SJCRH30 (cell line): ENCODE results near the gene CSAD. TPM values are rescaled to one million over a fixed set of nuclear protein-coding genes. Genes with fewer than 3 reads are reported as not detected.
"Not testable (repeated sequence)": the region's sequence is repeated elsewhere in the genome, so short reads cannot be mapped to it uniquely, and the experiment has no call there.

Experiments used
- DNase-seq, 2 experiments: peaks; one replicate each; pipeline ENCODE4 v3.0.0-alpha.2; 2015 to 2020
- H3K27ac ChIP-seq: fragments of 250-450 bp; sonication (Bioruptor Pico); 2 replicates; pipeline ENCODE4 v1.5.1; 2020; ENCODE audit warnings: mild to moderate bottlenecking, moderate library complexity
- H3K27me3 ChIP-seq: fragments of 250-450 bp; sonication (Bioruptor Pico); 2 replicates; pipeline ENCODE4 v1.5.1; 2020; ENCODE audit warnings: mild to moderate bottlenecking, moderate library complexity
- H3K36me3 ChIP-seq: fragments of 250-450 bp; sonication (Bioruptor Pico); 2 replicates; pipeline ENCODE4 v1.5.1; 2020; ENCODE audit warnings: mild to moderate bottlenecking, moderate library complexity
- H3K4me1 ChIP-seq: fragments of 250-450 bp; sonication (Bioruptor Pico); 2 replicates; pipeline ENCODE4 v1.5.1; 2020; ENCODE audit warnings: mild to moderate bottlenecking, moderate library complexity
- H3K4me3 ChIP-seq: fragments of 250-450 bp; sonication (Bioruptor Pico); 2 replicates; pipeline ENCODE4 v1.5.1; 2020; ENCODE audit warnings: mild to moderate bottlenecking, moderate library complexity
- H3K9me3 ChIP-seq: fragments of 250-450 bp; sonication (Bioruptor Pico); replicated peaks from 2 replicates; pipeline ENCODE4 v1.5.1; 2020; ENCODE audit warnings: mild to moderate bottlenecking, moderate library complexity
- total RNA-seq: library from RNA; depleted of rRNA; stranded (reverse); fragments of >200 nt; shearing (Covaris generic); gene quantifications from 2 replicates; pipeline ENCODE4 v1.2.3, GENCODE V29; 2014

Gene CSAD
- total RNA-seq, 1 experiment from 2014 or later: 3.3 TPM

DNA sequence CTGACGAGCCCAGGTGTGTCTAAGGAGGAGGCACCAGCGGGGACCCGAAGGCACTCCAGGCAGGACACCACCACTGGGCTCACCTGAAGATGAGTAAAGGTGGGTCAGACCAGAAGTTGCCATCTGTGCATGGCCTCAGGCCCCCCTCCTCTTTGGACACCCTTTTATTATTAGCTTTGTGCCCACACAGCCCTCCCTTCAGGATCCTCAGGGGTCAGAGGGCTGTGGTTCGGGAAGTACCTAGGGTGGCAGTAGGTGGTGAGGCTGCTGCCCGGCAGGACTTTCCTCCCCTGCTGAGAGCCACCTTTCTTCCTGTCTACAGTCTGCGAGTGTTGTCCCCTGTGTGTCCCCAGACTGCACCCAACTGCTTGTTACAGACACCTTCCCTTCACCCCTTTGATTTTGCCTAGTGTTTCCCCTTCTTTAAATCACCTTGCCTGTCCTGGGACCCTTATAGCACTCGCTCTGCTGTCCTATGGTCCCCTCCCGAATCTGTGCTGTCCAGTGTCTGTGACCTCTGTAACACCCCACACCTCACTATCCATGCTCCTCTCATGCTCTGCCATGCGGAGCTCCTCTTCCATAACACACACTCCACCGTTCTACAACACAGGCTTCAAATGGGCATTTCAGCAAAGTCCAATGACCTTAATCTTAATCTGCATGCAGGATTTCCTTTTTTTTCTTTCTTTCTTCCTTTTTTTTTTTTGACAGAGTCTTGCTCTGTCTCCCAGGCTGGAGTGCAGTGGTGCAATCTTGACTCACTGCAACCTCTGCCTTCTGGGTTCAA is 51.8 kb downstream of the CSAD start:
- no peaks in the 10 kb centered on the region for H3K27me3 ChIP-seq
- H3K9me3 ChIP-seq: no peaks in the 10 kb centered on the region
- no peak for DNase-seq
- no peaks in the 10 kb centered on the region for H3K4me1 ChIP-seq
- H3K4me3 ChIP-seq: no peak overlapping the region
- no peak overlapping the region for H3K27ac ChIP-seq
- H3K36me3 ChIP-seq: no peaks in the 10 kb centered on the region

DNA sequence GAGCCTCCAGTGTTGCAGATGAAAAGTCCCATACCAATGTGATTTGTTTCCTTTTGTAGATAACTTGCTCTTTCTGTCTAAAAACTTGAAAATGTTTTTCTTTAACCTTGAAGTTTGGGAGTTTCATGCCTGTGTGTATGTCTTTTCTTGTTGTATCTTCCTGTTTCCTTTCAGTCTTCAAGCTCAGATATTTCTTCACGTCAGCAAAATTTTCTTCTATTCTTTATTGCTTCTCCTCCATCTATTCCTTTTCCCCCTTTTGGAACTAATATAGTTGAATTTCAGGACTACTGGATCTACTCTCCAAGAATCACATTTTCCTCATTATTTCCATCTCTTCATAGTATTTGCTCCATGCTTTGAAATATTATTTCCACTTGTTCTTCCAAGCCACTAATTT is 53.6 kb downstream of the CSAD start:
- no peak overlapping the region for H3K27ac ChIP-seq

DNA sequence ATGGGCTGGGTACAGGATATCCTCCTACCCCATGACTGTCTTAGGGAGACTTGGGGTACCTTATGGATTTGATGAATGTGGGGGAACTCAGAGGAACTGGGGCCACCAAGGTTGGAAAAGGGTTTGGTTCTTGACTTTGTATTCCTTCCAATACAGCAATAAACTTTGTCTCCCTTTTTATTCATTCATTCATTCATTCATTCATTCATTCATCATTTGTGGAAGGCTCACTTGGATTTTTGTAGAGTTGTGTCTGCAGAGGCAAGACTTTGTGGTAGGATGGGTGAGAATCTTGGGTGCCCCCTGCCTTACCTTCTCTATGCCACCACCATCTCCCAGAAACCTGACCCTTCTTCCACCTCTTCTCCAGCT is 56.4 kb downstream of the CSAD start:
- no peak overlapping the region for H3K4me3 ChIP-seq
- H3K27me3 ChIP-seq: no peaks in the 10 kb centered on the region
- H3K36me3 ChIP-seq: no peaks in the 10 kb centered on the region
- H3K27ac ChIP-seq: no peak overlapping the region
- no peak for DNase-seq
- H3K4me1 ChIP-seq: no peaks in the 10 kb centered on the region
- H3K9me3 ChIP-seq: no peaks in the 10 kb centered on the region

More for the DNA sequence above, 53.6 kb downstream of the CSAD start:
- no peaks in the 10 kb centered on the region for H3K9me3 ChIP-seq
- no peaks in the 10 kb centered on the region for H3K36me3 ChIP-seq
- H3K4me3 ChIP-seq: no peak overlapping the region
- no peaks in the 10 kb centered on the region for H3K4me1 ChIP-seq
- no peak for DNase-seq
- no peaks in the 10 kb centered on the region for H3K27me3 ChIP-seq

DNA sequence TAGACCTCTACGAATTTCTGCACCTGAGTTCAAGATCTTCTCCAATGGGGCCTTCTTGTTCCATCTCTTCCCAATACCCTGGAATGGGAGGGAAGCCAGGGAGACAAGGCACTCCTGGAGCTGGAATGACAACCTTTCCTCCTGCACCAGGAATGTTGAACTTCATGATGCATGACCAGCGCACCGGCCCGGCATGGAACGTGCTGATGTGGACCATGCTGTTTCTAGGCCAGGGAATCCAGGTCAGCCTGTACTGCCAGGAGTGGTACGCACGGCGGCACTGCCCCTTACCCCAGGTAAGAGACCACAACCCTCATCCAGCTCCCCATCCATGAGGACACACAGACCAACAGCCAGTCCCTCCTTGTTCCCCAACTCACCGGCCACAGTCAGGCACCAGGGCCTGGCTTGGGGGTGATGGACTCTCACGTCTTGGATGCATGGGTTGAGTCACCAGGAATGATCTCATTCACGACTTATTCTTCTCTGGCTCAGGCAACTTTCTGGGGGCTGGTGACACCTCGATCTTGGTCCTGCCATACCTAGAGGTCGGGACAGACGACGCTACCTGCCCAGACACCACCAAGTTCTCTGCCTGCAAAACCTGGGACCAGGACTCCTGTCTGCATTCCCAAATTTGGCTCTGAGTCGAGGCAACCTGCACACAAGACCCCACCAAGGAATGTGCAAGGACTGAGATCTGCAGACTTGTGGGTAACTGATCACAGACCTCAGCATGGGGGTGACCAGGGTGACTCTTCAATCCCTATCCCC is 57.0 kb downstream of the CSAD start:
- no peaks in the 10 kb centered on the region for H3K27me3 ChIP-seq
- H3K9me3 ChIP-seq: no peaks in the 10 kb centered on the region
- no peak for DNase-seq

DNA sequence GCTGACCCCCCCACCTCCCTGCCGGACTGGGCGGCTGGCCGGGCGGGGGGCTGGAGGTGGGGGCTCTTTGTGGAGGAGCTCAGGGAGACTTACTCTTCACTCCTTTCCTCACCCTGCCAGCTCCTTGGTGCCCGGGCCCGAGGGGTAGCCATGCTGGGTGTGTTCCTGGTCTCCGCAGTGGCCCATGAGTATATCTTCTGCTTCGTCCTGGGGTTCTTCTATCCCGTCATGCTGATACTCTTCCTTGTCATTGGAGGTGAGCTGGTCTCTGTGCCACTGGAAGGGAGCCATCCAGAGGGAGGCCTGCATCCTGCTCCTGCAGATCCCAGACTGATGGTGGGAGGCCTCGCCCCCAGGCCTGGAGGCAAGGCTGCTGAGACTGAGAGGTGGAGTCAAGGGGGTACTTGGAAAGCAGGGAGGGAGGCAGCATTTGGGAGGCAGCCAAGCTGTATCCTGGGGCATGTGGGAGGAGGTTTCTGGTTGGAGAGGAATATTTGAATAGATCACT is 57.7 kb downstream of the CSAD start:
- Histone ChIP-seq H3K4me1 (no peaks in the 10 kb centered on the region), H3K27ac (no peak overlapping the region), H3K36me3 (no peaks in the 10 kb centered on the region), H3K9me3 (no peaks in the 10 kb centered on the region), H3K4me3 (no peak overlapping the region), H3K27me3 (no peaks in the 10 kb centered on the region)
- DNase-seq: no peak

More for the DNA sequence above, 57.0 kb downstream of the CSAD start:
- Histone ChIP-seq H3K4me1 (no peaks in the 10 kb centered on the region), H3K27ac (no peak overlapping the region), H3K36me3 (no peaks in the 10 kb centered on the region), H3K4me3 (no peak overlapping the region)

DNA sequence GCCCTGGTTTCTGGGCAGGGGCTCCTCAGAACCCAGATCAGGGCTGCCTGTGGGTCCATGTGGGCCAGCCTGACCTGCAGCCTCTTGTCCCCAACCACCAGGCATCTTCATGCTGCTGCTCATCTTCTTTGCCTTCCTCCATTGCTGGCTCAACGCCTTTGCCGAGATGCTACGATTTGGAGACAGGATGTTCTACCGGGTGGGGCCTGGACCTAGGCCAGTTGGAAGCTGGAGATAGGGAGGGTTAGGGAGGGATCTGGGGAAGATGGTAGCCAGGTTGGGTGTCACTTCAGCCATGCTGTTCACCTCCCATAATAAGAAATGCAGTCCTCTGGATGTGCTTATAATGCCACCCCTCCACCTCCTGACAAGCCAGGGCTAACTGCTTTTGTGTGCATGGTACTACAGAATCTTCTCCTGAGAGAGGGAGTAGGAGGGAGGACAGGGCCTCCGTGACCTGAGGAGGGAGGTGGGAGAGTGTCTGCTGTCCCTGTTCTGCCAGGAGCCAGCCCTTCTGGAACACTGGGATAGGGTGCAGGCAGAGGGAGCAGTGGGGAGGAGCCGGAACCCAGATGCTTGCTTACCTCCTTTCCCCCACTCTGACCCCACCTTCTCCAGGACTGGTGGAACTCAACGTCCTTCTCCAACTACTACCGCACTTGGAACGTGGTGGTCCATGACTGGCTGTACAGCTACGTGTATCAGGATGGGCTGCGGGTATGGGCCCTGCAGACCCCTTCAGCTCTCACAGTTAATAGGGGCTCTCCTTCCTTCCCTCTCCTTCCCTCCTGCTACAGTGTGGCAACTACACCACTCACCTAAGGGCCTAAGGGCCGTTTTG is 59.8 kb downstream of the CSAD start:
- no peaks in the 10 kb centered on the region for H3K4me1 ChIP-seq
- H3K36me3 ChIP-seq: no peaks in the 10 kb centered on the region
- no peak overlapping the region for H3K4me3 ChIP-seq
- DNase-seq: no peak
- H3K9me3 ChIP-seq: no peaks in the 10 kb centered on the region
- no peaks in the 10 kb centered on the region for H3K27me3 ChIP-seq
- no peak overlapping the region for H3K27ac ChIP-seq

DNA sequence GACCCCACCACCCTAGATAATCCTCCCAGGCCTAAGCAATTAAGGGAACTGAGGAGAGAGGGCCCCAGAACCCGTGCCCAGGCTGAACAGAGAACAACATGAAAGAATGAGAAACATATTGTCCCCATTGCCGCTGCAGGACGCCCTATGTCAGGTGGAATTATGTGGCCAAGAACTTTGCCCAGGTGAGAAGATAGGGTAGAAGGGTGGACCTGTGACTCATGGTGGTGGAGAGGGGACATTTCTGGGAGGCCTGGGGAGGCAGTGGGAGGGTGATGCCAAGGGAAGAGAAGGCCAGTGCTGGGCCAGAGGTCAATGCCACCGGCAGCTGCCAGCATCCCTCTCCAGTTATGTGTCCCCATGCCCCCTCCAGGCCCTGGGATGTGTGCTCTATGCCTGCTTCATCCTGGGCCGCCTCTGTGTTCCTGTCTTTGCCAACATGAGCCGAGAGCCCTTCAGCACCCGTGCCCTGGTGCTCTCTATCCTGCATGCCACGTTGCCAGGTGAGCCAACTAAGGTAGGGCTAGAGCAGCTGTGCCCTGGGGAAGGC is 61.9 kb downstream of the CSAD start:
- Histone ChIP-seq H3K4me3 (no peak overlapping the region), H3K36me3 (no peaks in the 10 kb centered on the region), H3K9me3 (no peaks in the 10 kb centered on the region), H3K4me1 (no peaks in the 10 kb centered on the region), H3K27ac (no peak overlapping the region), H3K27me3 (no peaks in the 10 kb centered on the region)
- DNase-seq: no peak

DNA sequence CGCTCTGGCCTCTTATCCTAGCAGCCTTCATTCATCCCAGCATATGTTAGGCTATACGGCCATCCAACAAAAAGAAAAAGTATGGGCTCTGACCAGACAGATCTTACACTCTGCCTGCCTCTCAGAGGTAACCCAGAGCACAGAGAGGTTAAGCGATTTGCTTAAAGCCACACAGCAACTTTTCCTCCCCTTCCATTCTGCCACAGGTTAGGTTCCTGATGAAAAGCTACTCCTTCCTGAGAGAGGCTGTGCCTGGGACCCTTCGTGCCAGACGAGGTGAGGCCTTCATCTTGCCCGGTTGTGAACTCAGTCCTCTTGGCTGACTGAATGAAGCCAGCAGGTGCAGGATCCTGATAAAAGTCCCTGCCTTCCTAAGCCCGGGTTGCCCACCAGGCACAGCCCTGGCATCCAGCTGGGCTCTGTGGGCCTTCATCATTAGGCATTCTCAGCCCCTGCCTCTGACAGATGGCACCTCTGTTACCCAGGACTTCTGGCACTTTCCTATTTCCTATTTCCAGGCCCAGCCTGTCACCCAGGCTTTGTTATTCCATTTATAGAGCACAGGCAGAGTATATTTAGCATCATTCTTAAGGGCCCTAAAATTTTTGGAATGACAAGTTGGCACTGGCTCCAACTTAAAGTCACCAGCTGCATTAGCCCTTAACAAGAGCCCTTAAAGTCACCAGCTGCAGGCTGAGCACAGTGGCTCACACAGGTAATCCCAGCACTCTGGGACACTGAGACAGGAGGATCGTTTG is 64.7 kb downstream of the CSAD start:
- no peaks in the 10 kb centered on the region for H3K4me1 ChIP-seq
- no peaks in the 10 kb centered on the region for H3K36me3 ChIP-seq
- no peaks in the 10 kb centered on the region for H3K9me3 ChIP-seq
- no peak for DNase-seq
- no peak overlapping the region for H3K4me3 ChIP-seq
- H3K27ac ChIP-seq: no peak overlapping the region
- no peaks in the 10 kb centered on the region for H3K27me3 ChIP-seq

DNA sequence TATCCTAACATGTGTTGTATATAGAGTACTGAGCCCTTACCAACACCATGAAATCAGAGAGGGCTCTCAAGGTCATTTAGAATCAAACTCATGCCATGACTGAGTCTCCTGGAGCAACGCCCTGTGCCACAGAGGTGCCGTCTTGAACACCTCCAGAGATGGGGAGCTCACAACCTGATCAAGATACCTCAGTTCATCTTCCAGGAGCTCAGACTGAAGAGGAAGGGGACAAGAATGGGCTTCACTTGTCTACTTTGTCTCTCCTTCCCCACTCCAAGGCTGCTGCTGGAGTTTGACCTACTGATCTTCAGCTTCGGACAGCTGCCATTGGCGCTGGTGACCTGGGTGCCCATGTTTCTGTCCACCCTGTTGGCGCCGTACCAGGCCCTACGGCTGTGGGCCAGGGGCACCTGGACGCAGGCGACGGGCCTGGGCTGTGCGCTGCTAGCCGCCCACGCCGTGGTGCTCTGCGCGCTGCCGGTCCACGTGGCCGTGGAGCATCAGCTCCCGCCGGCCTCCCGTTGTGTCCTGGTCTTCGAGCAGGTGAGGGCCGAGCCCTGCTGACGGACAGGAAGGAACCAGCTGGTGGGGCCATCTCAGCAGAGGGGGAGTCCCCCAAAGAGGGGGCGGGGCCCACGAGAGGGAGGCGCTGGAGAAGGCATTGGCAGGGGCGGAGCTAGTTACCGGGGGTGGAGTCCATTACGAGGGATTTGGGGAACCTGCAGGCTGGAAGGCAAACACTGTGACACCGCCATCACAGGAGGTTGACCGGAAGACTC is 65.4 kb downstream of the CSAD start:
- Histone ChIP-seq H3K27ac (no peak overlapping the region), H3K27me3 (no peaks in the 10 kb centered on the region), H3K9me3 (no peaks in the 10 kb centered on the region), H3K4me1 (no peaks in the 10 kb centered on the region), H3K36me3 (no peaks in the 10 kb centered on the region), H3K4me3 (no peak overlapping the region)
- no peak for DNase-seq

DNA sequence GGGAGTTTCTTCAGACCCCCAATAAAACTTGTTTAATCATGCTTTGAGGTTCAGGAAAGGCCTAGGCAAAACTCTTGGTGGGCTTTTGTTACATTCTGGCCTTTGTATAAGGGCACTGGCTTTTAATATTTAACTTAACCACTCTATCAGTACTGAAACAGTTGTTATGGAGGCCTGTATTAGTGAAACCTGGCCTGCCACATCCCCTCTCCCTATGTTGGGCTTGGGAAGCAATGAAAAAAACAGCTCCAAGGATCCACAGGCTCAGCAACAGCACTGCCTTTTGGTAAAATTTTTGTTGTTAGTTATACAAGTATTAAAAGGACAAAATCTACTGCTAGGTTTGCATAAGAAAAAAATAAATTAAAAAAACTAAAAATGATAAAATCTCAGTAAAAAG is 66.8 kb downstream of the CSAD start:
- no peaks in the 10 kb centered on the region for H3K9me3 ChIP-seq
- no peak overlapping the region for H3K4me3 ChIP-seq
- H3K36me3 ChIP-seq: no peaks in the 10 kb centered on the region
- H3K4me1 ChIP-seq: no peaks in the 10 kb centered on the region
- DNase-seq: no peak
- no peaks in the 10 kb centered on the region for H3K27me3 ChIP-seq
- no peak overlapping the region for H3K27ac ChIP-seq

DNA sequence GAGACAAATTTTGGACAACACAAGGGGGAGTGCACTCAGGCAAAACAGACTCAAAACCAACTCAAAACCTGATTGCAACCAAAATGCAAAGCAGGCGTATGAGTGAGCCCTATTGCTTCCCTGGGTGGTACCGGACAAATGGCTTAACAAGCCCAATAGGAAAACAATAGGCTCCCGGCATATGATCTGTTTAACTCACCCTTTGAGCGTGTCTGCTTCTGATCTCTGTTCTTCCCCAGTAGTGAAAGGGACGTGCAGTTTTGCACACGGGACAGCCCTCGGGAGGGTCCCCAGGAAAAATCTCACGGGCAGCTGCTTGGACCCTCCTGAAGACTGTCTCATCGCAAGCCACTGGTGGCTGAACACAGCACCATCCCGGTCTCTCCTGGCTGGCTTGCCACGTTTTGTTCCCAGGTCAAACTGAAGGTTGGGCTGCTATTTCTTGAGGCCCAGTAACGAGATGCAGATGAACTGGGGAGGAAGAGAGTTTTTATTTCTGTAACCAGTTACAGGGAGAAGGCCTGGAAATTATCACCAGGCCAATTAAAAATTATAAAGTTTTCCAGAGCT is 67.5 kb downstream of the CSAD start:
- Histone ChIP-seq H3K27ac (no peak overlapping the region), H3K4me1 (no peaks in the 10 kb centered on the region), H3K9me3 (no peaks in the 10 kb centered on the region), H3K4me3 (no peak overlapping the region), H3K36me3 (no peaks in the 10 kb centered on the region), H3K27me3 (no peaks in the 10 kb centered on the region)
- DNase-seq: no peak

DNA sequence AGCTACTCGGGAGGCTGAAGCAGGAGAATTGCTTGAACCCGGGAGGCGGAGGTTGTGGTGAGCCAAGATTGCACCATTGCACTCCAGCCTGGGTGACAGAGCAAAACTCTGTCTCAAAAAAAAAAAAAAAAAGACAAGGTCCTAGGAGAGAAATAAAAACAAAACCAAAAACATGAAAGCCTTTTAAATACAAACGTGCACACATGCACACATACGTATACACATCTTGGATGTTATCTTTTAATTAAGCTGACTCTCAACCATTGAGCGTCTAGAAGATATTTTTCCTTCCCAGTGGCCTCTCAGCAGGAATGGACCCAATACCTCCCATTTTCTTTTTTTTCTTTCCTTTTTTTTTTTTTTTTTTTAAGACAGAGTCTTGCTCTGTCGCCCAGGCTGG is 68.3 kb downstream of the CSAD start:
- not testable (repeated sequence) for H3K27me3 ChIP-seq, H3K36me3 ChIP-seq, DNase-seq, H3K4me3 ChIP-seq, H3K9me3 ChIP-seq, H3K4me1 ChIP-seq, H3K27ac ChIP-seq
